Right lobe of liver (tissue), 4 donors: ENCODE measurements around the gene RSF1.

Experiments
- POLR2A ChIP-seq: fragments of 450-650 bp; IDR thresholded peaks from one replicate; pipeline ENCODE4 v1.6.1; 2017; ENCODE audit warnings: antibody characterized with exemption, mild to moderate bottlenecking
- TF ChIP-seq, protein P1 (sequence below), 4 donors: fragments of 200-600 bp in 3 of 4; fragments of 450-650 bp in 1 of 4; IDR thresholded peaks; one replicate each; pipeline versions ENCODE4 v1.5.1 to v1.8.0; 2016 to 2022; ENCODE audit warnings: antibody characterized with exemption in 4 of 4, mild to moderate bottlenecking in 2 of 4
- donor health status: DM: no; HTN: no; CAD: no.
- donor health status: DM: no; HTN: no; CAD: no.
- donor health status: DM: no; HTN: yes; CAD: no.

DNA sequence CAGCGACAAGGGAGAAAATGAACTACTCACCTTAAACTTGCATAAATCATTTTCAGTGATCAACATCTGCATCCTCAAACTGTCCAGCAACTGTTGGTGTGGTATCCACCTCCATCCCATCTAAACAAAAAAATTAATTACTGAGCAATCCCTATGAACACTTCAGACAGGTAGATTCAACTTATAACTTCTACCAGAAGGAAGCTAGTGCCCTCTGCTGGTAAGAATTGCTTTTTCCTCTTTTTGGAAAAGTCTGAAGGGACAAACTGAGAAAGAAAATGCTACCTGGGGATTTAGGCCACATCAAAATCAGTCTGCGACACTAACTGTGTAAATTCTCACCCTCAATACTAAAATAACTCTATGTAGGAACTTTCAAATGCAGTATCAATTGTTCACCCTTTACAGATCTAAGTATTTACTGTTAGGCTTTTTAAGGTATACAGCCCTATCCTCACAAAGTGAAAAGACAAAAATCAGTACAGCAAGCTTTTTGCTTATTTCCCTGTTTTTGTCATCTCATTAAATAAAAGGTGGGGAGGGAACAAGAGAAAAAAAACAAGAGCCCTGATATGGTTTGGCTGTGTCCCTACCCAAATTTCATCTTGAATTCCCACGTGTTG, 200.8 kb downstream of the RSF1 start:
- TF ChIP-seq, protein P1, sequence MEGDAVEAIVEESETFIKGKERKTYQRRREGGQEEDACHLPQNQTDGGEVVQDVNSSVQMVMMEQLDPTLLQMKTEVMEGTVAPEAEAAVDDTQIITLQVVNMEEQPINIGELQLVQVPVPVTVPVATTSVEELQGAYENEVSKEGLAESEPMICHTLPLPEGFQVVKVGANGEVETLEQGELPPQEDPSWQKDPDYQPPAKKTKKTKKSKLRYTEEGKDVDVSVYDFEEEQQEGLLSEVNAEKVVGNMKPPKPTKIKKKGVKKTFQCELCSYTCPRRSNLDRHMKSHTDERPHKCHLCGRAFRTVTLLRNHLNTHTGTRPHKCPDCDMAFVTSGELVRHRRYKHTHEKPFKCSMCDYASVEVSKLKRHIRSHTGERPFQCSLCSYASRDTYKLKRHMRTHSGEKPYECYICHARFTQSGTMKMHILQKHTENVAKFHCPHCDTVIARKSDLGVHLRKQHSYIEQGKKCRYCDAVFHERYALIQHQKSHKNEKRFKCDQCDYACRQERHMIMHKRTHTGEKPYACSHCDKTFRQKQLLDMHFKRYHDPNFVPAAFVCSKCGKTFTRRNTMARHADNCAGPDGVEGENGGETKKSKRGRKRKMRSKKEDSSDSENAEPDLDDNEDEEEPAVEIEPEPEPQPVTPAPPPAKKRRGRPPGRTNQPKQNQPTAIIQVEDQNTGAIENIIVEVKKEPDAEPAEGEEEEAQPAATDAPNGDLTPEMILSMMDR (IDR thresholded peaks at IDR 0.05): peak; percentile 58 to 79 (median 72)
- TF ChIP-seq POLR2A: no peak
